ENCODE measurements around the gene PCNT.

DNA sequence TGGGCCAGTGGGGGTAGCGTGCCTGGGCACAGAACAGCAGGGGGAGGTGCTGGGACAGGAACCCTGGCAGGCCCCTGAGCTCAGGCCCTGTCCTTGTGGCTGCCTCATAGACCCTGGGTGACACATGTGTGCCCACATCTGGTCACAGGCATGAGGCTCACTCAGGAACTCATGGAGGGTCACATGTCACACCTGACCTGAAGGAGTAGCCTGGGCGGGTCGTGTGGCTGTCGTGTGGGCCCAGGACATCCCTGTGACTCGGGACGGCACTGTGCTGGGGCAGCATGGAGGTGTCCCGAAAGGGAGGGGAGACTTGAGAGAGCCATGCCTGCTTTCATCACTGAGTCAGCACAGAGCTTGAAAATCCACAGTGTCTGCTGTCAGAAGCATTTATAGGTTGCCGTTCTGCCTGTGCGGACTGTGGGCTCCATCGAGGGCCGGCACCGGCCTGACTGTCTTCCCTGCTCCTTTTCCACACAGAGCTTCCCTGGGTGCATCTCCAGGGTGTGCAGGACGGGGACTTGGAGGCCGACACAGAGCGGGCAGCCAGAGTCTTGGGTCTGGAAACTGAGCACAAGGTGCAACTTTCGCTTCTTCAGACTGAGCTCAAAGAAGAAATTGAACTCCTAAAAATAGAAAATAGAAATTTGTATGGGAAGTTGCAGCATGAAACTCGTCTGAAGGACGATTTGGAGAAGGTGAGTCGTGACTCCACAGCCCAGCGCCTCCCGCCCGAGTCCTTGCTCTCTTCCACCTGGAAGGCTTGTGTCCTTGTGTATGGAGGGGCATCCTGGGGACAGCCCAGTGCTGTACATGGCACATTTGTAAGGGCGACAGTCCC lies 32.8 kb downstream of the PCNT start:
- TF ChIP-seq, protein P1, sequence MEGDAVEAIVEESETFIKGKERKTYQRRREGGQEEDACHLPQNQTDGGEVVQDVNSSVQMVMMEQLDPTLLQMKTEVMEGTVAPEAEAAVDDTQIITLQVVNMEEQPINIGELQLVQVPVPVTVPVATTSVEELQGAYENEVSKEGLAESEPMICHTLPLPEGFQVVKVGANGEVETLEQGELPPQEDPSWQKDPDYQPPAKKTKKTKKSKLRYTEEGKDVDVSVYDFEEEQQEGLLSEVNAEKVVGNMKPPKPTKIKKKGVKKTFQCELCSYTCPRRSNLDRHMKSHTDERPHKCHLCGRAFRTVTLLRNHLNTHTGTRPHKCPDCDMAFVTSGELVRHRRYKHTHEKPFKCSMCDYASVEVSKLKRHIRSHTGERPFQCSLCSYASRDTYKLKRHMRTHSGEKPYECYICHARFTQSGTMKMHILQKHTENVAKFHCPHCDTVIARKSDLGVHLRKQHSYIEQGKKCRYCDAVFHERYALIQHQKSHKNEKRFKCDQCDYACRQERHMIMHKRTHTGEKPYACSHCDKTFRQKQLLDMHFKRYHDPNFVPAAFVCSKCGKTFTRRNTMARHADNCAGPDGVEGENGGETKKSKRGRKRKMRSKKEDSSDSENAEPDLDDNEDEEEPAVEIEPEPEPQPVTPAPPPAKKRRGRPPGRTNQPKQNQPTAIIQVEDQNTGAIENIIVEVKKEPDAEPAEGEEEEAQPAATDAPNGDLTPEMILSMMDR (IDR thresholded peaks at IDR 0.05; ENCODE audit: insufficient read depth, low read length, poor library complexity, severe bottlenecking): no peak
- no peak for TF ChIP-seq EZH2phosphoT487 (conservative IDR thresholded peaks at IDR 0.05; ENCODE audit: low read length)

Measured in SU-DHL-6 (cell line).